IPS-18c (cell line): ENCODE results near the gene TRAPPC2B.

ENCODE experiments used
- H3K4me3 ChIP-seq: 2 replicates; pipeline ENCODE4 v1.7.0; 2013; ENCODE audit warnings: low read depth, mild to moderate bottlenecking, low read length, moderate library complexity; ENCODE audit not compliant: insufficient read depth
- H3K9me3 ChIP-seq: one replicate; pipeline ENCODE4 v1.6.1; 2013; ENCODE audit warnings: mild to moderate bottlenecking, low read length, moderate library complexity; ENCODE audit not compliant: control insufficient read depth, insufficient read depth

Gene TRAPPC2B

GRCh38 chr19:57362997-57363687 is at the start of gene TRAPPC2B, which contains the start of gene ZNF547:
TRAPPC2B (plus strand) TSS chr19:57363551; CDS start chr19:57364834, 1,283 bp downstream.
ZNF547 (plus strand) TSS chr19:57363551; CDS start chr19:57368556, 5,005 bp downstream.
- Histone ChIP-seq H3K4me3 (peak within 1 kb of the TSS; percentile 84), H3K9me3 (no peaks in the 10 kb centered on the region)

DNA sequence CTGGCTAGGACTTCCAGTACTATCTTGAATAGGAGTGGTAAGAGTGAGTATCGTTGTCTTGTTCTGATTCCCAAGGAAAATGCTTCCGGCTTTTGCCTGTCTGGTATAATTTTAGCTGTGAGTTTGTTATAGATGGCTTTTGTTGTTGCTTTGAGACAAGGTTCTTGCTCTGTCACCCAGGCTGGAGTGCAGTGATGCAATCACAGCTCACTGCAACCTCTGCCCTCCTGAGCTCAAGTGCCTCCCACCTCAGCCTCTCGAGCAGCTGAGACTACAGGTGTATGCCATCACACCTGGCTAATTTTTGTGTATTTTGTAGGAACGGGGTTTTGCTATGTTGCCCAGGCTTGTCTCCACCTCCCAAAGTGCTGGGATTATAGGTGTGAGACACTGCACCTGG is 49.2 kb upstream of the TRAPPC2B start:
- H3K9me3 ChIP-seq, result no peaks in the 10 kb centered on the region
- H3K4me3 ChIP-seq, result no peak overlapping the region

DNA sequence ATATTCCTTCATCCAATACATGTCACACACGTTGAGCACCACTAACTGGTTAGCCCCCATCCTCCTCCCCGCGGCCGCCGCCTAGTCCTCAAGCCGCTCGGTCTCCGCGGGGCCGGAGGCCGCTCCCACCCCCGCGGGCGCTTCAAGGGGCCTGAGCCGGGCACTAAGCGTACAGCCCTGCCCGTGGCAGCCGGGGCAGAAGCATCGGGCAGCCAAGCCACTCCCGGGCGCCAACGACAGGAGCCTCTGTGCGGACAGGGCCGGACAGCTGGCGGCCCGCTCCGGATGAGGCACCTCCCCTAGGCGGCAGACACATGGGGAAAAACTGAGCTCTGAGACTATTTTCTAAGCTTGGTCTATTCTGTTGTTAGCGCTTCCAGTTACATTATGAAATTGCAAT is 45.8 kb upstream of the TRAPPC2B start:
- Histone ChIP-seq H3K4me3 (no peak overlapping the region), H3K9me3 (no peaks in the 10 kb centered on the region)

- Histone ChIP-seq H3K4me3 (peak overlapping the region; percentile 85; the same call in 1 of the 2 replicates), H3K9me3 (no peaks in the 10 kb centered on the region)
Observed at GRCh38 chr19:57319869-57320179, 43.5 kb upstream of the TRAPPC2B start.

DNA sequence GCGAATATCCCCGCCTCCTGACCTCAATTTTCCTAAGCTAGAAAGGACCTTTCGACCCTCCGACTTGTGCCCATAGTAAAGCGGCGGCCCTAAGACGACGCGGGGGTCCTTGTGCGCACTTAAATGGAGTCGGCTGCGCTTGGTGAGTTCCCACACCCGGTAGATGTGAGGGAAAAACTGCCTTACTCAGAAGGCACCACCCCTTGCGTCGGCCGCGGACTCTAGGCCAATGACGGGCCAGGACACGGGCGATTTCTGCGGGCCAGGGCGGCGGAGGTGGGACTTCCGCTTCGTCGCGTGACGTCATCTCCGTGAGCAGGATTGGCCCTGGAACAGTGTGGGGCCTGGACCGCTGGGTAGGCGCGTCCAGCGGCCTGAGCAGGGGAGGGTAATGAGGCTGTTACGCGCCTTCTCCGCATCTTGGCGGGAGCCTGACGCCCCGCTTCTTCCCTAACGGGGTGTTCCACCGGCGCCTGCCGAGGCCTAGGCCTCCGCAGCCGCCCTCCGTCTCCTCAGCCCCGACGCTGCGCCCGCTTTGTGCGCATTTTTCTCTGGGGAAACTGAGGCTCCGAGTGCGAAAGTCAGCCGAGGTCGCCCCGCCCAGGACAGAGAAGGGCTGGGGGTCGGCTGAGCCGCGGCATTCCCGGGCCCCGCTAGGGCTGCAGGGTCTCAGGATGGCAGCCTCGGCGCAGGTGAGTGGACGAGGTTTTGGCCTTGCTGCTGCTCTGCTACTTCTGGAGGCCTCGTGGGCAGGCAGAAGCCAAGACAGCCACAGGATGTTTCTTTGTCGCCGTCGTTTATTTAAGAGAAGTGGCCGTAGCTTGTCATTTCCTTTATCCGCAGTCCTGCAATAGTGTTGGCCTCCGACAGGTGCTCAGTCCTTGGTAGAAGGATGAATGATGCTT is 42.9 kb upstream of the TRAPPC2B start, which contains the start of gene ZNF543:
TSS of gene ZNF543 (plus strand) at position 293 of the 905 bp plus-strand sequence. CDS start at position 675, 382 bp downstream.
- peak within 1 kb of the TSS; percentile 85 for H3K4me3 ChIP-seq

GRCh38 chr19:57321116-57321515 is 42.2 kb upstream of the TRAPPC2B start:
- no peaks in the 10 kb centered on the region for H3K9me3 ChIP-seq

More for the DNA sequence above, 42.9 kb upstream of the TRAPPC2B start, which contains the start of gene ZNF543:
- no peaks in the 10 kb centered on the region for H3K9me3 ChIP-seq

DNA sequence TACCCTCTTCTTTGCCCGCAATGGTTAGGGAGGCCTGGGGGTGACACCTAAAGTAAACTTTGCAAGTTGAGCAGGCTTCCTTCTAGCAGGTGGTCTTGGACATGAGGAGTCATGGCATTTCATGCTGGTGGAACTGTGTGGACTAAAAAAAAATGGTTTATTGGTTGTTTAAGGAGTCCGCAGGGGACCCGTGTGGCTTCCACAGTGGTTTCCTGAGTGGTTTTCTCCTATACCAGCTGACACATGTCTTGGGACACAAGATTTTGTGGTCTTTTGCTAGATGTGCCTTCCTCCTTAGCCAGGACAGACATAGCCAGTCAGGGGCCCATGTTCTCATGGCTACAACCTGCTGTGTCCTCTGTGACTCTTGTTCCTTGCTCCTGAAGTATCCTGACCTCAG is 41.6 kb upstream of the TRAPPC2B start:
- H3K9me3 ChIP-seq, result no peaks in the 10 kb centered on the region

More at GRCh38 chr19:57321116-57321515, 42.2 kb upstream of the TRAPPC2B start:
- H3K4me3 ChIP-seq, result peak overlapping the region; percentile 85

GRCh38 chr19:57324992-57325391 is 38.4 kb upstream of the TRAPPC2B start:
- H3K9me3 ChIP-seq, result no peaks in the 10 kb centered on the region
- H3K4me3 ChIP-seq, result no peak overlapping the region

More for the DNA sequence above, 41.6 kb upstream of the TRAPPC2B start:
- H3K4me3 ChIP-seq, result peak overlapping the region; percentile 85

DNA sequence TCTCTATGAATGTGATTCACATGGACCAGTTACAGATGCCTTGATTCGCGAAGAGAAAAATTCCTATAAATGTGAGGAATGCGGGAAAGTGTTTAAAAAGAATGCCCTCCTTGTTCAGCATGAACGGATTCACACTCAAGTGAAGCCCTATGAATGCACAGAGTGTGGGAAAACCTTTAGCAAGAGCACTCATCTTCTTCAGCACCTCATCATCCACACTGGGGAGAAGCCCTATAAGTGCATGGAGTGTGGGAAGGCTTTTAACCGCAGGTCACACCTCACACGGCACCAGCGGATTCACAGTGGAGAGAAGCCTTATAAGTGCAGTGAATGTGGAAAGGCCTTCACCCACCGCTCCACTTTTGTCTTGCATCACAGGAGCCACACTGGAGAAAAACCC is 35.4 kb upstream of the TRAPPC2B start:
- Histone ChIP-seq H3K9me3 (no peaks in the 10 kb centered on the region), H3K4me3 (no peak overlapping the region)

DNA sequence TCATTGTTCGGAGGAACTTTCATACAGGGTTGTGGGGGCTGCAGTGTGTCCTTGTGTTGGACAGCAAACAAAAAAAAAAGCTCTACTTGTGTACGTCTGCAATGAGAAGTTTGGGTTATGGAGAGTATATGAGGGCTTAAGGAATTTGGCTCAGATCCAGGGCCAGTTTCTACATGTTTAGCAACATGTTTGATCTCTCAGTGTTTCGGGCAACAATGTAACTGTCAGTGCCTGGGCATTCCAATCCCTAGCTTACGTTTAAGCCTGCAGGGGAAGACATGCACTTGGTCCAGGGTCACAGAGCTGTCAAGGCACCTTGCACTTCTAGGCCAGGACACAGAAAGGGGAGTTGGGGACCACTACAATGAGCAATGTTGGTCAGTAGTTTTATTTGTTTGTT is 29.2 kb upstream of the TRAPPC2B start:
- Histone ChIP-seq H3K4me3 (no peak overlapping the region), H3K9me3 (no peaks in the 10 kb centered on the region)

DNA sequence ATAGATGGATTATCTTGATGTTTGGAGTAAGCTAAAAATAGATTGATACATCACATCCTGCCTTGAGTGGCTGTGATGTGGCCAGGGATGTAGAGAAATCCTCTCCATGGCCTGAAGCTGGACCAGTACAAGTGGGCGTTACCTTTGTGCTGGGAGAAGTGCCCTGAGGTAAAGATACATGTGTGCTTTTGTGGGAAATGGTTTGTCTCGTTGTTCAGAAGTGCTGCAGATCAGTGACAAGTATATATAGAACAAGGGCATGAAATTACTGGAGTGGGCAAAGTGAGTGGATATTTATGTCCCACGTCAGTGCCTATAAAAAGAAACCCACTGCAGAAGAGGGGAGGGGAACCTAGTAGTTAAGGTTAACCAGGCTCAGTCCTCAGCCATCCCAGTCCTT is 24.5 kb upstream of the TRAPPC2B start:
- H3K9me3 ChIP-seq, result no peaks in the 10 kb centered on the region

GRCh38 chr19:57342582-57342981 is 20.8 kb upstream of the TRAPPC2B start:
- no peak overlapping the region for H3K4me3 ChIP-seq
- no peaks in the 10 kb centered on the region for H3K9me3 ChIP-seq

More for the DNA sequence above, 24.5 kb upstream of the TRAPPC2B start:
- no peak overlapping the region for H3K4me3 ChIP-seq

DNA sequence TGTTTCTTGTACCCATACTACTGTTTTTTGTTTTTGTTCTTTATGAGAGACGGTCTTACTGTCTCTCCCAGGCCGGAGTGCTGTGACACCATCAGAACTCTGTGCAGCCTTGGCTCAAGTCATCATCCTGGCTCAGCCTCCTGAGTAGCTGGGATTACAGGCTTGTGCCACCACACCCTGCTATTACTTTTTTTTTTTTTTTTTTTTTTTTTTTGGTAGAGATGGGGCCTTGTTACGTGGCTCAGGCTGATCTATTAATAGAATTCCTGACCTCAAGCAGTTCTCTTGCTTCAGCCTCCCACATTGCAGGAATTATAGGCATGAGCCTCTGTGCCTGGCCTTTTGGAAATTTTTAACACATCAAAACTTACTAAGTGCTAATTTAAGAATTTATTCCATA is 15.2 kb upstream of the TRAPPC2B start:
- H3K9me3 ChIP-seq, result no peaks in the 10 kb centered on the region
- no peak overlapping the region for H3K4me3 ChIP-seq

GRCh38 chr19:57350877-57351805 is 12.2 kb upstream of the TRAPPC2B start, which contains the start of gene ZNF304:
ZNF304 (plus strand) TSS chr19:57351271; CDS start chr19:57351665, 394 bp downstream.
- Histone ChIP-seq H3K4me3 (peak within 1 kb of the TSS; percentile 94), H3K9me3 (no peaks in the 10 kb centered on the region)

DNA sequence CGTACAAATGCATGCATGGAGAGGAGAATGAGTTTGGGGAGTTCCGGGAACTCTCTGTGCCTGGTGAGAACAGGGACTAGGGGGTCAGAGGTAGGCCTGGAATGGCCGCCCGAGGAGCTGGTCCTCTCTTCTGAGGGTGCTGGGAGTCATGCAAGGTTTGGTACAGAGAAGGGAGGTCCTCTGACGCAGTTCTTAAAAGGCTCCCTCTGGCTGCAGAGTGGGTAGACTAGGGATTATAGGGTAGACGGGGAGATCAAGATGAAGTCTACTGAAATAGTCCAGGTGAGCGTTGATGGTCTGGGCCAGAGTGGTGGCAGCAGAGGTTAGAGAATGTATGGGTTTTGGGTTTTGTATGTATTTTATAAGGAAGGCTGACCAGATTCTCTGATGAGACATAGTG is 11.5 kb upstream of the TRAPPC2B start:
- Histone ChIP-seq H3K9me3 (no peaks in the 10 kb centered on the region), H3K4me3 (peak overlapping the region; percentile 94)

GRCh38 chr19:57355916-57356315 is 7.4 kb upstream of the TRAPPC2B start:
- Histone ChIP-seq H3K9me3 (no peaks in the 10 kb centered on the region), H3K4me3 (no peak overlapping the region)

GRCh38 chr19:57357406-57357805 is 5.9 kb upstream of the TRAPPC2B start:
- Histone ChIP-seq H3K9me3 (no peaks in the 10 kb centered on the region), H3K4me3 (no peak overlapping the region)
